Pericardium fibroblast (primary cell): ENCODE data around the gene APOBEC3F. TPM values are rescaled to one million over a fixed set of nuclear protein-coding genes. Genes with fewer than 3 reads are reported as not detected.

ENCODE experiments used
- total RNA-seq: library from RNA; depleted of rRNA; stranded (reverse); fragments of >200 nt; gene quantifications from 2 replicates; pipeline ENCODE4 v1.2.3, GENCODE V29; 2015

Gene APOBEC3F
- total RNA-seq, result 1.5 and 8.9 TPM in 2 replicates

DNA sequence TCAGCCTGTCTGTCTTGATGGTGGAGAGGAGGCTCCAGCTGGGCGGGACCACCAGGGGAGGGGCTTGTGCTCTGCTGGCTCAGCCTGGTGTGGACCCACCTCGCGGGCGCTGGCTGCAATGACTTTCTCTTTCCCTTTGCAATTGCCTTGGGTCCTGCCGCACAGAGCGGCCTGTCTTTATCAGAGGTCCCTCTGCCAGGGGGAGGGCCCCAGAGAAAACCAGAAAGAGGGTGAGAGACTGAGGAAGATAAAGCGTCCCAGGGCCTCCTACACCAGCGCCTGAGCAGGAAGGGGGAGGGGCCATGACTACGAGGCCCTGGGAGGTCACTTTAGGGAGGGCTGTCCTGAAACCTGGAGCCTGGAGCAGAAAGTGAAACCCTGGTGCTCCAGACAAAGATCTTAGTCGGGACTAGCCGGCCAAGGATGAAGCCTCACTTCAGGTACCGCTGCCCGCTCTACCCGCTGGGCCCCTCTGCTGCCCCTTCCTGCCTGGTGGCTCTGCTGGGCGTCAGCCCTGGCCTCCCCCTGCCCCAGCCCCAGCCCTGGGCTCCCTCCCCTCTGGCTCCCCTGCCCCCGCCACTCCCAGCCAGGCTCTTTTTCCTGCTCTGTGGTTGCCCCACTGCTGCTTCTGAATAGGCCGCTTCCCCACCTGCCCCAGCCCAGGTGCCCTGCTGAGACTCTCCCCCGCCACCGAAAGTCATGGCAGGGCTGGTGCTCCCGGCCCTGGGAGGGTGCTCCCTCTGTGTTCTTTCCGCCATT is at the start of gene APOBEC3F:
Gene APOBEC3F, plus strand, starts transcription at position 327 of the 759 bp plus-strand sequence. Its CDS starts 97 bp downstream, at position 424.

DNA sequence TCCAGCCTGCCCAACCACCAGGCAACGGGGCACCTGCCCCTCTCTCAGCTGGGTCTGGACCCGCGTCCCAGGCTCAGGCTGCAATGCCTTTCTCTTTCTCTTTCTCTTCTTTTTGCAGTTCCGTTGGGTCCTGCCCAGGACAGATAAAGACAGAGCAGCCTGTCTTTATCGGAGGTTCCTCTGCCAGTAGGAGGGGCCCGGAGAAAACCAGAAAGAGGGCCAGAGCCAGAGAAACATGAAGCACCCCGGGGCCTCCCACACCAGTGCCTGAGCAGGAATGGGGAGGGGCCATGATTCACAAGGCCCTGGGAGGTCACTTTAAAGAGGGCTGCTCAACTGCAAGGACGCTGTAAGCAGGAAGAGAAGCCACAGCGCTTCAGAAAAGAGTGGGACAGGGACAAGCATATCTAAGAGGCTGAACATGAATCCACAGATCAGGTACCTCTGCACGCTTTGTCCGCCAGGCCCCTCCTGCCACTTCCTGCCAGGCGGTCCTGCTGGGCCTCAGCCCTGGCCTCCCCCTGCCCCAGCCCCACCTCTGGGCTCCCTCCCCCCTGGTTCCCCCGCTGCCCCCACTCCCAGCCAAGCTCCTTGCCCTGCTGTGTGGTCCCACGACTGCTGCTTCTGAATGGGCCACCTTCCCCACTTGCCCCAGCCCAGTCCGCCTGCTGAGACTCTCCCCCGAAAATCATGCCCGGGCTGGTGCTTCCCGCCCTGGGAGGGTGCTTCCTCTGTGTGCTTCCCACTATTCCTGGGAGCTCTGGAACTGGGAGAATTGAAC is 26.5 kb upstream of the APOBEC3F start, which contains the start of gene APOBEC3C:
Gene APOBEC3C, plus strand, starts transcription at position 316 of the 781 bp plus-strand sequence. Its CDS starts 106 bp downstream, at position 422.

DNA sequence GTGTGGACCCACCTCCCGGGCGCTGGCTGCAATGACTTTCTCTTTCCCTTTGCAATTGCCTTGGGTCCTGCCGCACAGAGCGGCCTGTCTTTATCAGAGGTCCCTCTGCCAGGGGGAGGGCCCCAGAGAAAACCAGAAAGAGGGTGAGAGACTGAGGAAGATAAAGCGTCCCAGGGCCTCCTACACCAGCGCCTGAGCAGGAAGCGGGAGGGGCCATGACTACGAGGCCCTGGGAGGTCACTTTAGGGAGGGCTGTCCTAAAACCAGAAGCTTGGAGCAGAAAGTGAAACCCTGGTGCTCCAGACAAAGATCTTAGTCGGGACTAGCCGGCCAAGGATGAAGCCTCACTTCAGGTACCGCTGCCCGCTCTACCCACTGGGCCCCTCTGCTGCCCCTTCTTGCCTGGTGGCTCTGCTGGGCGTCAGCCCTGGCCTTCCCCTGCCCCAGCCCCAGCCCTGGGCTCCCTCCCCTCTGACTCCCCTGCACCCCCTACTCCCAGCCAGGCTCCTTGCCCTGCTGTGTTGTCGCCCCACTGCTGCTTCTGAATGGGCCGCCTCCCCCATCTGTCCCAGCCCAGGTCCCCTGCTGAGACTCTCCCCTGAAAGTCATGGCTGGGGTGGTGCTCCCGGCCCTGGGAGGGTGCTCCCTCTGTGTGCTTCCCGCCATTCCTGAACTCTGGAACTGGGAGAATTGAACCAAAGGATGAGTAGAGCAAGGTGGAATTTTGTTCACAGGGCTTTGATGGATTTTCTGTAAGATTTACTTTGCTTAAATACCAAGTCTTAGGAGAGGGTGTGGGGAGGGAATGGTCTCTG is 36.6 kb downstream of the APOBEC3F start, which contains the start of gene APOBEC3G:
Gene APOBEC3G, plus strand, starts transcription at position 250 of the 815 bp plus-strand sequence. Its CDS starts 87 bp downstream, at position 337.

DNA sequence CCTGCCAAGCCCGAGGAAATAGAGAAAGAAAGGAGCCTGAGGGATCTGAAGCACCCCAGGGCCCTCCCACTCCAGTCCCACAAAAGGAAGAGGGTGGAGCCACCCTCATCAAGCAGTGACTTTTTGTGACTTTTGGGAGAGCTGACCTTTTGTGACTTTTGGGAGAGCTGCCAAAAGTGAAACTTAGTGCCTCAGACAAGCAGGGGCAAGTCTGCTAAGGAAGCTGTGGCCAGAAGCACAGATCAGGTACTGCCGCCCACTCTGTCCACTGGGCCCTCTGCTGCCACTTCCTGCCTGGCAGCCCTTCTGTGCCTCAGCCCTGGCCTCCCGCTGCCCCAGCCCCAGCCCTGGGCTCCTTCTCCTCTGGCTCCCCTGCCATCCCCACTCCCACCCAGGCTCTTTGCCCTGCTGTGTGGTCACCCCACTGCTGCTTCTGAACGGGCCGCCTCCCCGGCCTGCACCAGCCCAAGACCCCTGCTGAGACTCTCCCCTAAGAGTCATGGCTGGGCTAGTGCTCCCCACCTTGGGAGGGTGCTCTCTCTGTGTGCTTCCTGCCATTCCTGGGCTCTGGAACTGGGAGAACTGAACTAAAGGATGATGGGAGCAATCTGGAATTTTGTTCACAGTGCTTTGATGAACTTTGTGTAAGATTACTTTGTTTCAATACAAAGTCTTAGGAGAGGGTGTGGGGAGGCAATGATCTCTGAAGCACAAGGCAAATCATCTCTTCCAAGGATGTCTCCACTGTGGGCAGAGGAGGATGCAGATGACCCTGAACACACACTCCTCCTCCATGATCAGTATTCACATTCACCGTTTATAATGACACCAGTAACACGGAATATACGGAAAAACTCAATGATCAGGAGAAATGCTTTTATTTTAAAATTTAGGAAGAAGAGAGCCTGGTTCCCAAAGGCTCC is 56.7 kb downstream of the APOBEC3F start, which contains the start of gene APOBEC3H:
Gene APOBEC3H, plus strand, starts transcription at position 147 of the 923 bp plus-strand sequence. CDS start 3,035 bp downstream, outside the sequence.

Other genes starting within 250 kb of the APOBEC3F start
- 15.5 and 15.6 TPM in 2 replicates for gene DNAL4, start 246.7 kb upstream of the APOBEC3F start, total RNA-seq
- 5.4 and 8.5 TPM in 2 replicates for gene NPTXR, start 196.8 kb upstream of the APOBEC3F start, total RNA-seq
- 57.4 and 62.0 TPM in 2 replicates for gene CBX6, start 168.6 kb upstream of the APOBEC3F start, total RNA-seq
- not detected in 2 replicates for gene APOBEC3A, start 83.3 kb upstream of the APOBEC3F start, total RNA-seq
- gene APOBEC3B, start 58.5 kb upstream of the APOBEC3F start, total RNA-seq, result 0.23 and 0.34 TPM in 2 replicates
- gene APOBEC3C, start 26.6 kb upstream of the APOBEC3F start, total RNA-seq, result 15.9 and 30.5 TPM in 2 replicates
- gene APOBEC3D, start 19.7 kb upstream of the APOBEC3F start, total RNA-seq, result 0.58 and 6.6 TPM in 2 replicates
- 5.4 and 9.2 TPM in 2 replicates for gene APOBEC3G, start 36.4 kb downstream of the APOBEC3F start, total RNA-seq
- not detected in 2 replicates for gene APOBEC3H, start 56.4 kb downstream of the APOBEC3F start, total RNA-seq
- 0.70 and 5.3 TPM in 2 replicates for gene CBX7, start 111.8 kb downstream of the APOBEC3F start, total RNA-seq
- gene PDGFB, start 204.1 kb downstream of the APOBEC3F start, total RNA-seq, result 5.3 and 9.2 TPM in 2 replicates